ENCODE data around the gene MAPRE2.

MAPRE2 gene

GRCh38 chr18:35010993-35011392, 30.2 kb upstream of the MAPRE2 start:
- Histone ChIP-seq H3K36me3 (ENCODE audit: control insufficient read depth, insufficient read depth, low read length) (no peaks in the 10 kb centered on the region), H3K27ac (ENCODE audit: insufficient read depth, low read length, poor library complexity, severe bottlenecking) (no peak overlapping the region), H3K4me1 (ENCODE audit: control insufficient read depth, insufficient read depth, low read length, poor library complexity, severe bottlenecking) (no peaks in the 10 kb centered on the region), H3K27me3 (replicated peaks; ENCODE audit: control insufficient read depth, insufficient read depth, low read length, poor library complexity, severe bottlenecking) (no peaks in the 10 kb centered on the region), H3K4me3 (ENCODE audit: insufficient read depth, low read depth, low read length, poor library complexity, severe bottlenecking) (no peak overlapping the region), H3K9me3 (ENCODE audit: control insufficient read depth, low read length) (no peaks in the 10 kb centered on the region)
- DNase-seq = no peak

DNA sequence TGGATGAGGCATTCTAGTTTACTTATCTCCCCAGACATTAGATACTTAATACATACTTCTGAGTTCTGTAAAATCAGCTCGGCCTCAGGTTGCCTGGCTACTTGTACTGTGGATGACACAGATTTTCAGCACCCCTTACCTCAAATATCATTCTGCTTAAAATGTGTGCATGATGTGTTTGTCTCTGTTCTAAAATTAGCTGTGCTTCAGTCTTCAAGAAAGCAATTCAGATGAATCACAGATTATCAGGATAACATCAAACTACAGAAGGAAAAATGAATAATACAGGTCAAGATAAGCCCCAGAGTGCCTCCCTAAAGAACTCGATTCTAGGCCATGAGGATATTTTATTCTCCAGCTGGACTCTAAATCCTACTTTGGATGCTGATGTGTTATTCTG, 21.3 kb upstream of the MAPRE2 start:
- no peak for DNase-seq
- Histone ChIP-seq H3K4me3 (ENCODE audit: insufficient read depth, low read depth, low read length, poor library complexity, severe bottlenecking) (no peak overlapping the region), H3K27me3 (replicated peaks; ENCODE audit: control insufficient read depth, insufficient read depth, low read length, poor library complexity, severe bottlenecking) (no peaks in the 10 kb centered on the region), H3K4me1 (ENCODE audit: control insufficient read depth, insufficient read depth, low read length, poor library complexity, severe bottlenecking) (no peaks in the 10 kb centered on the region), H3K27ac (ENCODE audit: insufficient read depth, low read length, poor library complexity, severe bottlenecking) (no peak overlapping the region), H3K36me3 (ENCODE audit: control insufficient read depth, insufficient read depth, low read length) (no peaks in the 10 kb centered on the region), H3K9me3 (ENCODE audit: control insufficient read depth, low read length) (no peaks in the 10 kb centered on the region)

DNA sequence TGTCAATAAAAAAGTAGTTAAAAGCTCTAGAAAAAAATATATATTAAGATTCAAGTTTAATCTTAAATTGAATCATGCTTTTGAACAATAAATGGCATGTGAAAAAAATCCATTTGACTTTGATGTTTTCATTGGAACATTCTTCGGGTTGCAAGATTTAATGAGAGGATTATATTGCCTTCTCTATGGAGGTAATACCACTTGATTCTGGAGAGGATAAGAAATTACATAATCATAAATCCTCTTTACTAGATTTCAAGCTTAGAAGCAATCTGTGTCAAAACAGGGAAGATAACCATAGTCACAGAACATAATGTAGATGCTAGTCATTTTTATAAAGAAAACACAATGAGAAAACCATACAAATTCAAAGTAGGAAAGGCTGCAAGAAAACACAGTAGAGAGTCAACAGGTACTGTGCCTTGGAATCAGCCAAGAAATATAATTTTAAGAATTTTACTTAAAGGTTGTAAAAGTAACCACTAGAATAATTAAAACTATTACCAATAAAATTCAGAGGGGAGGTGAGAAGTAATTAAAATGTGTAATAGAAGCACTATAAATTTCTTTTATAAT, 18.7 kb upstream of the MAPRE2 start:
- Histone ChIP-seq H3K4me3 (ENCODE audit: insufficient read depth, low read depth, low read length, poor library complexity, severe bottlenecking) (no peak overlapping the region), H3K9me3 (ENCODE audit: control insufficient read depth, low read length) (no peaks in the 10 kb centered on the region), H3K27ac (ENCODE audit: insufficient read depth, low read length, poor library complexity, severe bottlenecking) (no peak overlapping the region), H3K36me3 (ENCODE audit: control insufficient read depth, insufficient read depth, low read length) (no peaks in the 10 kb centered on the region), H3K27me3 (replicated peaks; ENCODE audit: control insufficient read depth, insufficient read depth, low read length, poor library complexity, severe bottlenecking) (no peaks in the 10 kb centered on the region), H3K4me1 (ENCODE audit: control insufficient read depth, insufficient read depth, low read length, poor library complexity, severe bottlenecking) (no peaks in the 10 kb centered on the region)
- no peak for DNase-seq

GRCh38 chr18:35024196-35024595, 17.0 kb upstream of the MAPRE2 start:
- DNase-seq = no peak
- H3K27me3 ChIP-seq (replicated peaks; ENCODE audit: control insufficient read depth, insufficient read depth, low read length, poor library complexity, severe bottlenecking) = no peaks in the 10 kb centered on the region

GRCh38 chr18:35024965-35025364, 16.2 kb upstream of the MAPRE2 start:
- H3K4me3 ChIP-seq (ENCODE audit: insufficient read depth, low read depth, low read length, poor library complexity, severe bottlenecking) = no peak overlapping the region
- no peaks in the 10 kb centered on the region for H3K27me3 ChIP-seq (replicated peaks; ENCODE audit: control insufficient read depth, insufficient read depth, low read length, poor library complexity, severe bottlenecking)
- no peak overlapping the region for H3K27ac ChIP-seq (ENCODE audit: insufficient read depth, low read length, poor library complexity, severe bottlenecking)
- H3K4me1 ChIP-seq (ENCODE audit: control insufficient read depth, insufficient read depth, low read length, poor library complexity, severe bottlenecking) = no peaks in the 10 kb centered on the region
- no peak for DNase-seq
- H3K9me3 ChIP-seq (ENCODE audit: control insufficient read depth, low read length) = no peaks in the 10 kb centered on the region
- no peaks in the 10 kb centered on the region for H3K36me3 ChIP-seq (ENCODE audit: control insufficient read depth, insufficient read depth, low read length)

More at GRCh38 chr18:35024196-35024595, 17.0 kb upstream of the MAPRE2 start:
- Histone ChIP-seq H3K9me3 (ENCODE audit: control insufficient read depth, low read length) (no peaks in the 10 kb centered on the region), H3K36me3 (ENCODE audit: control insufficient read depth, insufficient read depth, low read length) (no peaks in the 10 kb centered on the region), H3K4me1 (ENCODE audit: control insufficient read depth, insufficient read depth, low read length, poor library complexity, severe bottlenecking) (no peaks in the 10 kb centered on the region), H3K4me3 (ENCODE audit: insufficient read depth, low read depth, low read length, poor library complexity, severe bottlenecking) (no peak overlapping the region), H3K27ac (ENCODE audit: insufficient read depth, low read length, poor library complexity, severe bottlenecking) (no peak overlapping the region)

DNA sequence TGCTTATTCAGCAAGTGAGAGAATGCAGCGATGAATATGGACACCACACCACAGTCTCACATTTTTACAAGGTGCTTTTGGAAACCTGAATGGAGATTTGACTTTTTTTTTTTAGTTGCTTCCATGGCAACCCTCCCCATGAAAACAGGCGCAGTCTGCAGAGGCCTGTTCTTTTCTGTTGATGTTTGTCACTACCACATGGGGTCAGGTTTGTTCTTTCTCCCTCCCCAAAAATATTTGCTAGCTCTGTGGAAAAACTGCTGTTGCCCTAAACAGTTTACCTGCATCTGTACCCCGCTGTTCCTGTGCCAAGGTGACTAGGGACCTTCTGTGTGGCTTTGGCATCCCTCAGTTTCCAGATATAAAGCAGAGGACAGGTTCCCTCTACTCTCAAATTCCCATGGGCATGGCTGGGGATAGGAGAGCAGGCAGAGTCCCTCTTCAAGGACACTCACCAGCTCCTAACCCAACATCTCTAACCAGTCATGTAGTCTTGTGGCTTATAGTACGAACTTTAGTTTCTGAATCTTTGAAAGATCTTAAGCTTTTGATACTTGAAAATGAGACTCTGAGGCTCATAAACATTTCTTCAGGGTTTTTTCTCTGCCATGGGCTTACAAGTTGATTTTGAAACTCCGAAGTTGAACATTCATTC, 14.7 kb upstream of the MAPRE2 start:
- H3K4me3 ChIP-seq (ENCODE audit: insufficient read depth, low read depth, low read length, poor library complexity, severe bottlenecking) = no peak overlapping the region
- no peak for DNase-seq
- no peak overlapping the region for H3K27ac ChIP-seq (ENCODE audit: insufficient read depth, low read length, poor library complexity, severe bottlenecking)
- peaks cover 6% of the 10 kb centered on the region for H3K4me1 ChIP-seq (ENCODE audit: control insufficient read depth, insufficient read depth, low read length, poor library complexity, severe bottlenecking)
- H3K36me3 ChIP-seq (ENCODE audit: control insufficient read depth, insufficient read depth, low read length) = no peaks in the 10 kb centered on the region
- no peaks in the 10 kb centered on the region for H3K27me3 ChIP-seq (replicated peaks; ENCODE audit: control insufficient read depth, insufficient read depth, low read length, poor library complexity, severe bottlenecking)
- H3K9me3 ChIP-seq (ENCODE audit: control insufficient read depth, low read length) = no peaks in the 10 kb centered on the region

DNA sequence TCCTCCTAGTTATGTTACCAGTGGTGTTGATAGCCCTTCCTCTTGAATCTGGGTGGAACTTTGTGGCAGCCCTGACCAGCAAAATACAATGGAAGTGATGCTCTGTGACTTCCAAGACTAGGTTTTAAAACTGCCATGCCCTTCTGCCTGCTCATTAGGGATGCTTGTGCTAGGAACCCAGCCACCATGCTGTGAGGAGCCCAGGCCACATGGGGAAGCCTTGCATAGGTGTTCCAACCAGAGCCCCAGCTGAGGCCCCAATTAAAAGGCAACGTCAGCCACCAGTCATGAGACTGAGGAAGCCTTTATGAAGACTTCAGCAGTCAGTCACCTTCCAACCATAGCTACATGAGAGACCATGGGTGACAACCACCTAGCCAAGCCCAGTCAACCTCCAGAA, 14.0 kb upstream of the MAPRE2 start:
- DNase-seq = no peak
- H3K9me3 ChIP-seq (ENCODE audit: control insufficient read depth, low read length) = no peaks in the 10 kb centered on the region
- H3K4me1 ChIP-seq (ENCODE audit: control insufficient read depth, insufficient read depth, low read length, poor library complexity, severe bottlenecking) = peaks cover 12% of the 10 kb centered on the region
- no peaks in the 10 kb centered on the region for H3K36me3 ChIP-seq (ENCODE audit: control insufficient read depth, insufficient read depth, low read length)
- H3K27ac ChIP-seq (ENCODE audit: insufficient read depth, low read length, poor library complexity, severe bottlenecking) = no peak overlapping the region
- H3K27me3 ChIP-seq (replicated peaks; ENCODE audit: control insufficient read depth, insufficient read depth, low read length, poor library complexity, severe bottlenecking) = no peaks in the 10 kb centered on the region
- no peak overlapping the region for H3K4me3 ChIP-seq (ENCODE audit: insufficient read depth, low read depth, low read length, poor library complexity, severe bottlenecking)

DNA sequence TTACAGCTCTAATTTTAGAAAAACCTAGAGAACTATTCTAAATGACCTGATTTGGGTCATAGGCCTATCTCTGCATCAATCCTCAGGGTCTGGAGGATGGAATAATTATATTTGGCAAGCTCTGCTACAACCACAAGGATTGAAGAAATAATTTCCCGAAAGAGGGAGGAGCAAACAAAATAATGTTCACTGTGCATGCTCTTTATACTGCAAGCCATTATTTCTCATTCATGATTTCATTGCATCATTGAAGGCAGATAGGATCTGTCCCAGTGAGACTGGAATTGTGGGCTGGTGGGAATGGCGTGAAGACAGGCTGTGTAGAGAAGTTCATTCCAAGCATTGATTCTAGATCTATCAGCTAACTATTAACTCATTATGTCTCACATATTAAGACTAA, 12.7 kb upstream of the MAPRE2 start:
- Histone ChIP-seq H3K36me3 (ENCODE audit: control insufficient read depth, insufficient read depth, low read length) (no peaks in the 10 kb centered on the region), H3K27ac (ENCODE audit: insufficient read depth, low read length, poor library complexity, severe bottlenecking) (no peak overlapping the region), H3K4me3 (ENCODE audit: insufficient read depth, low read depth, low read length, poor library complexity, severe bottlenecking) (no peak overlapping the region), H3K4me1 (ENCODE audit: control insufficient read depth, insufficient read depth, low read length, poor library complexity, severe bottlenecking) (peaks cover 15% of the 10 kb centered on the region), H3K27me3 (replicated peaks; ENCODE audit: control insufficient read depth, insufficient read depth, low read length, poor library complexity, severe bottlenecking) (no peaks in the 10 kb centered on the region), H3K9me3 (ENCODE audit: control insufficient read depth, low read length) (no peaks in the 10 kb centered on the region)
- DNase-seq = no peak

GRCh38 chr18:35029103-35029502, 12.1 kb upstream of the MAPRE2 start:
- DNase-seq = no peak
- H3K27me3 ChIP-seq (replicated peaks; ENCODE audit: control insufficient read depth, insufficient read depth, low read length, poor library complexity, severe bottlenecking) = no peaks in the 10 kb centered on the region
- no peaks in the 10 kb centered on the region for H3K36me3 ChIP-seq (ENCODE audit: control insufficient read depth, insufficient read depth, low read length)
- peak overlapping the region; percentile 20 for H3K4me3 ChIP-seq (ENCODE audit: insufficient read depth, low read depth, low read length, poor library complexity, severe bottlenecking)
- H3K4me1 ChIP-seq (ENCODE audit: control insufficient read depth, insufficient read depth, low read length, poor library complexity, severe bottlenecking) = peaks cover 15% of the 10 kb centered on the region
- peak overlapping the region; percentile 80 for H3K27ac ChIP-seq (ENCODE audit: insufficient read depth, low read length, poor library complexity, severe bottlenecking)
- H3K9me3 ChIP-seq (ENCODE audit: control insufficient read depth, low read length) = no peaks in the 10 kb centered on the region

DNA sequence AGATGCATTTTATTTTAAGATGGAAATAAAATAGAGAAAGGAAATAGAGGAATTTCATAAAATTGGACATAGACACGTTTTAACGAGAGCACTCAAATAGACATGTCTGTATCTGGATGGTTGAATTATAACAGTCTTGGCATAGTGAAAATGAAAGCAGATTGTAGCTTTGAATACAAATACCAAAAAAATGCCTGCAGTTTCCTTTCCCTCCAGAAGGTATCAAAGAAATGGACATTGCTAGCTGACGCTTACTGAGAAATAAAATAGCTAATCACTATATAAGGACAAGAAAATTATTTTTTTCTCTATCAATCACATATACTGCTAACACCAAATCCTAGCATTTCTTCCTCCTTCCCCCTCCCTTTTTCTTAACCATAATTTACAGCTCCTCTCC, 11.4 kb upstream of the MAPRE2 start:
- no peaks in the 10 kb centered on the region for H3K27me3 ChIP-seq (replicated peaks; ENCODE audit: control insufficient read depth, insufficient read depth, low read length, poor library complexity, severe bottlenecking)
- peak overlapping the region; percentile 31 for H3K4me3 ChIP-seq (ENCODE audit: insufficient read depth, low read depth, low read length, poor library complexity, severe bottlenecking)
- H3K9me3 ChIP-seq (ENCODE audit: control insufficient read depth, low read length) = no peaks in the 10 kb centered on the region
- H3K36me3 ChIP-seq (ENCODE audit: control insufficient read depth, insufficient read depth, low read length) = no peaks in the 10 kb centered on the region
- no peak for DNase-seq
- peak overlapping the region; percentile 80 for H3K27ac ChIP-seq (ENCODE audit: insufficient read depth, low read length, poor library complexity, severe bottlenecking)
- peaks cover 15% of the 10 kb centered on the region for H3K4me1 ChIP-seq (ENCODE audit: control insufficient read depth, insufficient read depth, low read length, poor library complexity, severe bottlenecking)

All from effector memory CD4-positive, alpha-beta T cell (primary cell).